ENCODE data around the gene SSBP3. TPM values are rescaled to one million over a fixed set of nuclear protein-coding genes. Genes with fewer than 3 reads are reported as not detected.

Gene SSBP3
- total and polyA plus RNA-seq, 9 of the 15 experiments (the other 6 are each of a cell fraction or from before 2014, with no cell fraction given): 8.7 to 108 (median 33.8) TPM

- TF ChIP-seq CHAMP1 (IDR thresholded peaks at IDR 0.05) (no peak), FOS (IDR thresholded peaks at IDR 0.05; ENCODE audit: extremely low read depth, insufficient read length) (no peak), ARID3B (CRISPR knock-in tag; IDR thresholded peaks at IDR 0.05; ENCODE audit: borderline replicate concordance) (no peak), ESRRA (IDR thresholded peaks at IDR 0.05; ENCODE audit: borderline replicate concordance, low read depth) (0 out of 2 replicates have a peak, but pooled peaks have one; percentile 32), PRMT5 (CRISPR knock-in tag; IDR thresholded peaks at IDR 0.05) (no peak), KDM4B (IDR thresholded peaks at IDR 0.05; ENCODE audit: borderline replicate concordance in 2 of 2, low read depth in 1 of 2) (no peak), FOXA1 (IDR thresholded peaks at IDR 0.05; ENCODE audit: borderline replicate concordance) (no peak), PCBP1 (IDR thresholded peaks at IDR 0.05; ENCODE audit: low read depth, low read length, poor library complexity, severe bottlenecking) (no peak), RREB1 (CRISPR knock-in tag; IDR thresholded peaks at IDR 0.05) (no peak), ZFP36 (IDR thresholded peaks at IDR 0.05; ENCODE audit: low read depth, low read length, partially characterized antibody) (no peak), CEBPG (CRISPR knock-in tag; IDR thresholded peaks at IDR 0.05) (peak; percentile 39; the same call in 1 of the 2 replicates), CEBPG (tag; conservative IDR thresholded peaks at IDR 0.05 in 1 of 2, IDR thresholded peaks at IDR 0.05 in 1 of 2) (0 out of 4 replicates have a peak, but pooled peaks of 1 of the 2 experiments have one; percentile 18), NEUROD1 (IDR thresholded peaks at IDR 0.05; ENCODE audit: borderline replicate concordance, low read depth, low read length, partially characterized antibody) (no peak), ARNT (IDR thresholded peaks at IDR 0.05) (0 out of 4 replicates have a peak, but pooled peaks of 1 of the 2 experiments have one; percentile 39), ZNF75A (CRISPR knock-in tag; IDR thresholded peaks at IDR 0.05) (no peak), ADNP (tag; IDR thresholded peaks at IDR 0.05) (no peak), SREBF2 (CRISPR knock-in tag; IDR thresholded peaks at IDR 0.05) (no peak), ZNF239 (CRISPR knock-in tag; IDR thresholded peaks at IDR 0.05) (no peak)
Measured at GRCh38 chr1:54273092-54273794, 133.0 kb downstream of the SSBP3 start (continued).
